ENCODE measurements around the gene GP1BB. TPM values are rescaled to one million over a fixed set of nuclear protein-coding genes. Genes with fewer than 3 reads are reported as not detected.

The GP1BB gene
- polyA plus RNA-seq, 1 donor from 2014 or later = 42.0 TPM

GRCh38 chr22:19769393-19769715, 46.0 kb downstream of the GP1BB start:
- no peaks in the 10 kb centered on the region for H3K79me2 ChIP-seq (replicated peaks; ENCODE audit: insufficient read depth, low read length)
- H3K36me3 ChIP-seq (ENCODE audit: insufficient read depth, low read length) = no peaks in the 10 kb centered on the region
- H3F3A ChIP-seq (ENCODE audit: insufficient read depth, low read length, poor library complexity, severe bottlenecking) = no peaks in the 10 kb centered on the region
- TF ChIP-seq CTCF (IDR thresholded peaks at IDR 0.05; ENCODE audit: poor library complexity, severe bottlenecking) = no peak
- no peak for TF ChIP-seq REST (IDR thresholded peaks at IDR 0.05; ENCODE audit: borderline replicate concordance)
- TF ChIP-seq EP300 (conservative IDR thresholded peaks at IDR 0.05; ENCODE audit: poor library complexity, severe bottlenecking) = no peak
- TF ChIP-seq EZH2 (IDR thresholded peaks at IDR 0.05; ENCODE audit: borderline replicate concordance, insufficient read depth, low read length, poor library complexity, severe bottlenecking) = no peak
- no peak for TF ChIP-seq POLR2AphosphoS5 (IDR thresholded peaks at IDR 0.05)
- TF ChIP-seq SMC3 (conservative IDR thresholded peaks at IDR 0.05; ENCODE audit: poor library complexity) = no peak
- no peak for TF ChIP-seq TAF1 (IDR thresholded peaks at IDR 0.05; ENCODE audit: low read depth)
- TF ChIP-seq RAD21 (conservative IDR thresholded peaks at IDR 0.05) = no peak
- TF ChIP-seq MXI1 (conservative IDR thresholded peaks at IDR 0.05; ENCODE audit: poor library complexity, severe bottlenecking) = no peak
- peaks cover 70% of the 10 kb centered on the region for H3K27me3 ChIP-seq (ENCODE audit: insufficient read depth, low read depth, low read length)
- H3K9me3 ChIP-seq (ENCODE audit: low read length) = no peaks in the 10 kb centered on the region
- H3K9ac ChIP-seq (ENCODE audit: low read length) = no peak overlapping the region
- H3K9me2 ChIP-seq (ENCODE audit: insufficient read depth, low read length) = no peaks in the 10 kb centered on the region
- no peak overlapping the region for H2AFZ ChIP-seq (ENCODE audit: low read depth, low read length)
- H3K4me2 ChIP-seq (ENCODE audit: low read length) = no peak overlapping the region
- H4K20me1 ChIP-seq (ENCODE audit: insufficient read depth) = no peaks in the 10 kb centered on the region
- no peak overlapping the region for H3K27ac ChIP-seq (ENCODE audit: low read length)
- H3K4me3 ChIP-seq (ENCODE audit: low read length) = no peak overlapping the region

- TF ChIP-seq SMC3 (conservative IDR thresholded peaks at IDR 0.05; ENCODE audit: poor library complexity) (no peak), CTCF (IDR thresholded peaks at IDR 0.05; ENCODE audit: poor library complexity, severe bottlenecking) (no peak), MXI1 (conservative IDR thresholded peaks at IDR 0.05; ENCODE audit: poor library complexity, severe bottlenecking) (no peak), EP300 (conservative IDR thresholded peaks at IDR 0.05; ENCODE audit: poor library complexity, severe bottlenecking) (no peak), REST (IDR thresholded peaks at IDR 0.05; ENCODE audit: borderline replicate concordance) (no peak), RAD21 (conservative IDR thresholded peaks at IDR 0.05) (no peak), TAF1 (IDR thresholded peaks at IDR 0.05; ENCODE audit: low read depth) (no peak), EZH2 (IDR thresholded peaks at IDR 0.05; ENCODE audit: borderline replicate concordance, insufficient read depth, low read length, poor library complexity, severe bottlenecking) (no peak), POLR2AphosphoS5 (IDR thresholded peaks at IDR 0.05) (no peak)
- Histone ChIP-seq H3K36me3 (ENCODE audit: insufficient read depth, low read length) (no peaks in the 10 kb centered on the region), H3K27me3 (ENCODE audit: insufficient read depth, low read depth, low read length) (peaks cover 58% of the 10 kb centered on the region), H3K9ac (ENCODE audit: low read length) (no peak overlapping the region), H3K9me3 (ENCODE audit: low read length) (no peaks in the 10 kb centered on the region), H2AFZ (ENCODE audit: low read depth, low read length) (no peak overlapping the region), H3K4me2 (ENCODE audit: low read length) (no peak overlapping the region), H3K27ac (ENCODE audit: low read length) (no peak overlapping the region), H3K4me3 (ENCODE audit: low read length) (no peak overlapping the region), H3K79me2 (replicated peaks; ENCODE audit: insufficient read depth, low read length) (no peaks in the 10 kb centered on the region), H4K20me1 (ENCODE audit: insufficient read depth) (no peaks in the 10 kb centered on the region), H3K9me2 (ENCODE audit: insufficient read depth, low read length) (no peaks in the 10 kb centered on the region), H3F3A (ENCODE audit: insufficient read depth, low read length, poor library complexity, severe bottlenecking) (no peaks in the 10 kb centered on the region)
Measured at GRCh38 chr22:19770349-19771220, 47.2 kb downstream of the GP1BB start.
